UCSD-AML1 (cell line): ENCODE data around the gene TINAG.
"Not testable (repeated sequence)": the region's sequence is repeated elsewhere in the genome, so short reads cannot be mapped to it uniquely, and the experiment has no call there.

Source experiments
- DNase-seq: peaks from one replicate; lab custom pipeline; 2025; ENCODE audit not compliant: unreplicated experiment; lab: John Stamatoyannopoulos, UW

The TINAG gene

GRCh38 chr6:54307439-54307910 is 766 bp upstream of the TINAG start:
- no peak for DNase-seq

GRCh38 chr6:54308986-54309315 is 710 bp downstream of the TINAG start:
- DNase-seq: no peak

GRCh38 chr6:54310377-54311152 is 2.3 kb downstream of the TINAG start:
- no peak for DNase-seq

- DNase-seq: no peak
Measured at GRCh38 chr6:54315656-54316055, 7.4 kb downstream of the TINAG start.

- no peak for DNase-seq
Measured at GRCh38 chr6:54320871-54321270, 12.6 kb downstream of the TINAG start.

- DNase-seq: no peak
Measured at GRCh38 chr6:54327631-54328030, 19.4 kb downstream of the TINAG start.

GRCh38 chr6:54331571-54331970 is 23.3 kb downstream of the TINAG start:
- not testable (repeated sequence) for DNase-seq

- no peak for DNase-seq
Measured at GRCh38 chr6:54335871-54336270, 27.6 kb downstream of the TINAG start.

GRCh38 chr6:54353975-54354374 is 45.7 kb downstream of the TINAG start:
- no peak for DNase-seq

- no peak for DNase-seq
Measured at GRCh38 chr6:54354608-54355007, 46.4 kb downstream of the TINAG start.

- no peak for DNase-seq
Measured at GRCh38 chr6:54357141-54357540, 48.9 kb downstream of the TINAG start.

GRCh38 chr6:54361188-54361587 is 52.9 kb downstream of the TINAG start:
- no peak for DNase-seq

- DNase-seq: no peak
Measured at GRCh38 chr6:54361734-54362133, 53.5 kb downstream of the TINAG start.

- DNase-seq: no peak
Measured at GRCh38 chr6:54366667-54367327, 58.6 kb downstream of the TINAG start.

GRCh38 chr6:54377776-54378175 is 69.5 kb downstream of the TINAG start:
- DNase-seq: no peak

- DNase-seq: no peak
Measured at GRCh38 chr6:54386295-54386694, 78.1 kb downstream of the TINAG start.

GRCh38 chr6:54390362-54390761 is 82.1 kb downstream of the TINAG start:
- no peak for DNase-seq

- no peak for DNase-seq
Measured at GRCh38 chr6:54391577-54391976, 83.3 kb downstream of the TINAG start.

- DNase-seq: no peak
Measured at GRCh38 chr6:54403096-54403495, 94.9 kb downstream of the TINAG start.

GRCh38 chr6:54404791-54405190 is 96.5 kb downstream of the TINAG start:
- no peak for DNase-seq

- no peak for DNase-seq
Measured at GRCh38 chr6:54411767-54412166, 103.5 kb downstream of the TINAG start.

- no peak for DNase-seq
Measured at GRCh38 chr6:54415517-54415916, 107.3 kb downstream of the TINAG start.

GRCh38 chr6:54419885-54420284 is 111.6 kb downstream of the TINAG start:
- DNase-seq: no peak
